K562 (cell line): ENCODE results near the gene KLHL25. TPM values are rescaled to one million over a fixed set of nuclear protein-coding genes. Genes with fewer than 3 reads are reported as not detected.

Experiments used
- CBFA2T3 ChIP-seq: fragments of 450-650 bp; IDR thresholded peaks from 2 replicates; pipeline ENCODE4 v1.6.1; 2017
- KDM4B ChIP-seq, 2 experiments: fragments of 450-650 bp in 1 of 2; sonication (generic) in 1 of 2; IDR thresholded peaks; 2 replicates each; pipeline ENCODE4 v1.6.1; 2016 to 2017; ENCODE audit warnings: borderline replicate concordance in 2 of 2, antibody characterized with exemption in 1 of 2, low read depth in 1 of 2, mild to moderate bottlenecking in 1 of 2
- USF2 ChIP-seq: sonication (generic); formaldehyde crosslinking; IDR thresholded peaks from 2 replicates; pipeline ENCODE4 v1.5.0; 2020; ENCODE audit warnings: missing genetic modification reagents
- ZNF431 ChIP-seq: sonication (generic); formaldehyde crosslinking; IDR thresholded peaks from 2 replicates; pipeline ENCODE4 v1.8.0; 2022; ENCODE audit warnings: mild to moderate bottlenecking, missing genetic modification reagents
- polyA plus RNA-seq, 8 experiments: library from polyadenylated mRNA; depleted of rRNA in 4 of 8; stranded (reverse) in 5 of 8; unstranded in 3 of 8; fragments of >200 nt; fragmentation: Nextera tagmentation in 2 of 8; fragmentation: Illumina TruSeq in 1 of 8; extraction: Ambion mirVana in 2 of 8; extraction: Trizol in 1 of 8; gene quantifications; 2 replicates each; pipeline versions ENCODE4 v1.2.1 to v1.2.3, GENCODE V29; 2011 to 2014; ENCODE audit warnings: inconsistent platforms in 1 of 8, missing spikeins in 1 of 8
- total RNA-seq, 7 experiments: library from RNA; depleted of rRNA in 6 of 7; stranded (reverse); fragments of >200 nt in 6 of 7; fragmentation: Illumina TruSeq in 2 of 7; extraction: Trizol in 2 of 7; gene quantifications; 2 replicates each; pipeline versions ENCODE4 v1.2.1 to v1.2.3, GENCODE V29; 2011 to 2021; ENCODE audit warnings: low replicate concordance in 1 of 7
- TF ChIP-seq, protein P1 (sequence below), 2 experiments: fragments of 450-650 bp in 1 of 2; sonication (generic) in 1 of 2; formaldehyde crosslinking in 1 of 2; IDR thresholded peaks in 1 of 2; conservative IDR thresholded peaks in 1 of 2; 2 replicates each; pipeline versions ENCODE4 v1.6.1 to v1.8.1; 2016 to 2023; ENCODE audit warnings: mild to moderate bottlenecking in 2 of 2, moderate library complexity in 2 of 2, inconsistent platforms in 1 of 2, missing genetic modification reagents in 1 of 2
- TF ChIP-seq, protein P2 (sequence below): sonication (generic); formaldehyde crosslinking; IDR thresholded peaks from 2 replicates; pipeline ENCODE4 v1.8.1; 2022; ENCODE audit warnings: missing genetic modification reagents

The KLHL25 gene
- total and polyA plus RNA-seq, 9 of the 15 experiments (the other 6 are each of a cell fraction or from before 2014, with no cell fraction given), result 0.04 to 0.14 (median 0.10) TPM; not detected in 3

- TF ChIP-seq, protein P1, sequence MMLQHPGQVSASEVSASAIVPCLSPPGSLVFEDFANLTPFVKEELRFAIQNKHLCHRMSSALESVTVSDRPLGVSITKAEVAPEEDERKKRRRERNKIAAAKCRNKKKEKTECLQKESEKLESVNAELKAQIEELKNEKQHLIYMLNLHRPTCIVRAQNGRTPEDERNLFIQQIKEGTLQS (IDR thresholded peaks at IDR 0.05), result no peak
- TF ChIP-seq, protein P1 (CRISPR knock-in tag; conservative IDR thresholded peaks at IDR 0.05), result no peak
- TF ChIP-seq USF2 (CRISPR knock-in tag) (no peak), KDM4B (IDR thresholded peaks at IDR 0.05; ENCODE audit: borderline replicate concordance in 2 of 2, low read depth in 1 of 2) (no peak), ZNF431 (CRISPR knock-in tag) (no peak), CBFA2T3 (no peak)
- TF ChIP-seq, protein P2, sequence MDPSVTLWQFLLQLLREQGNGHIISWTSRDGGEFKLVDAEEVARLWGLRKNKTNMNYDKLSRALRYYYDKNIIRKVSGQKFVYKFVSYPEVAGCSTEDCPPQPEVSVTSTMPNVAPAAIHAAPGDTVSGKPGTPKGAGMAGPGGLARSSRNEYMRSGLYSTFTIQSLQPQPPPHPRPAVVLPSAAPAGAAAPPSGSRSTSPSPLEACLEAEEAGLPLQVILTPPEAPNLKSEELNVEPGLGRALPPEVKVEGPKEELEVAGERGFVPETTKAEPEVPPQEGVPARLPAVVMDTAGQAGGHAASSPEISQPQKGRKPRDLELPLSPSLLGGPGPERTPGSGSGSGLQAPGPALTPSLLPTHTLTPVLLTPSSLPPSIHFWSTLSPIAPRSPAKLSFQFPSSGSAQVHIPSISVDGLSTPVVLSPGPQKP, result no peak
These were observed 43.2 kb downstream of the KLHL25 start (continued) for GRCh38 chr15:85751291-85752123.
